ENCODE data around the gene ARHGAP35.

GRCh38 chr19:46834984-46835383, 25.8 kb upstream of the ARHGAP35 start:
- TF ChIP-seq POLR2A (IDR thresholded peaks at IDR 0.05) (no peak), CTCF (IDR thresholded peaks at IDR 0.05) (no peak)

Data from ovary (tissue), 3 donors.